ENCODE data around the gene SNX8.

The SNX8 gene

DNA sequence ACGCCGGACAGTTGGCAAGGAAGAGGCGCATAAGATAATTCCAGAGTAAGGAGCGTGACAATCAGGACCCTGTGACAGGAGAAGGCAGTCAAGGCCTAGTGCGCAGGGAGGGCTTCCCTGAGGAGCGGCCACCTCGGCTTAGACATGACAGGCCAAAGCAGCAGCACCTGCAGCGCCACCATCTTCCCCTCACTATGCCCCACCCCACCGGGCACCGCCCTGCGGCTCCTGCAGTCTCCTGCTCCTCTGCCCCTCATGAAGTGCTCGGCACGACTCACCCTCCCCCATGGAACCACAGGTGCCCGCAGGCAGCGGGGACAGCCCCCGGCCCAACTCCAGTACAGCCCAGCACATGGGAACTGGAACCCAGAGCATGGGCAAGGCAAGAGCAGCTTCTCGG is 93.3 kb downstream of the SNX8 start:
- H3K27ac ChIP-seq (ENCODE audit: low read depth, low read length) = no peak overlapping the region
- H3K4me3 ChIP-seq (ENCODE audit: low read depth in 1 of 5, low read length in 5 of 5) = no peak overlapping the region
- no peak overlapping the region for H3K9ac ChIP-seq (ENCODE audit: low read length in 5 of 5)
- H3K4me1 ChIP-seq (ENCODE audit: control insufficient read depth in 5 of 5, insufficient read depth in 5 of 5, low read length in 5 of 5) = peaks cover 0 to 17% (median 12%) of the 10 kb centered on the region in 5 donors
- H3K36me3 ChIP-seq (ENCODE audit: control insufficient read depth in 5 of 5, insufficient read depth in 5 of 5, low read length in 5 of 5) = peaks cover 0 to 95% (median 80%) of the 10 kb centered on the region in 5 donors
- no peaks in the 10 kb centered on the region for H3K9me3 ChIP-seq (ENCODE audit: control insufficient read depth in 5 of 5, low read length in 5 of 5)
- H3K27me3 ChIP-seq (ENCODE audit: control insufficient read depth in 5 of 5, insufficient read depth in 4 of 5, low read length in 5 of 5) = no peaks in the 10 kb centered on the region

DNA sequence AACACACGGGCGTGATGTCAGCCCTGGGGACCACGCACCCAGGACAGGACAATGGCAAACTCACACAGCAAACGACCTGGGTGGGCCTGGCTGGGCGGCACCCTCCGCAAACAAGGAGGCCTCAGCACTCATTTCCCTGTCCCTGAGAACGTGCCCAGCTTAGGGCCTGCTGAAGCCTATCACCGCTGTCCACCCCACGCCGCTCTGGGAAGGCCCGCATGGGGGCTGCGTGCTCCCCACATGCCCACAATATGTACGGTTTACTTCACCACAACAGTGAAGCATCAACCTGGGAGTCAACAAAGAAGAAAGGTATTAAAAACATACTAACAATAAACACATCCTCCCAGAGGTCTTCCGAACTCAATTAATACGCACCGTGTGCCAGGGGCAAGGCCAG is 93.7 kb downstream of the SNX8 start:
- H3K4me3 ChIP-seq (ENCODE audit: low read depth in 1 of 5, low read length in 5 of 5) = no peak overlapping the region
- H3K27ac ChIP-seq (ENCODE audit: low read depth, low read length) = no peak overlapping the region
- peaks cover 0 to 95% (median 80%) of the 10 kb centered on the region in 5 donors for H3K36me3 ChIP-seq (ENCODE audit: control insufficient read depth in 5 of 5, insufficient read depth in 5 of 5, low read length in 5 of 5)
- peaks cover 0 to 17% (median 12%) of the 10 kb centered on the region in 5 donors for H3K4me1 ChIP-seq (ENCODE audit: control insufficient read depth in 5 of 5, insufficient read depth in 5 of 5, low read length in 5 of 5)
- no peaks in the 10 kb centered on the region for H3K27me3 ChIP-seq (ENCODE audit: control insufficient read depth in 5 of 5, insufficient read depth in 4 of 5, low read length in 5 of 5)
- peaks cover 0 to 2% (median 0%) of the 10 kb centered on the region in 5 donors for H3K9me3 ChIP-seq (ENCODE audit: control insufficient read depth in 5 of 5, low read length in 5 of 5)
- H3K9ac ChIP-seq (ENCODE audit: low read length in 5 of 5) = no peak overlapping the region

DNA sequence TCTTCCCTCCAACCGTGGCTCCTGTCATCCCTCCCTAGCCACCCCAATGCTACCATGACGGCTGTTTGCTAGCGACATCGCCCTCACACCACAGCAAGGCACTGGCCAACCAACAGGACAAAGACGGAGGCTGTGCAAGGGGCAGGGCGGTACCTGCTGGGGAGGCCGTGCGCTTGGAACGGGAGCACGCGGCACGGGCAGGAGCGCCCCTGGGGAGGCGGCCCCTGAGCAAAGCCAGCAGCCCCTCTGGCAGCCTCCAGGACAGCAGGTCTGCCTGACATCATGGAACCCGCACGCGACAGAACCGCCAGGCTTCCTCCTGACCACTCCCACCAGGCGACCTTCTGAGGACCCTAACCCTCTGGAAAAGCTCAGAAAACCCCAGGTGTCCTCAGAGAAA is 94.2 kb downstream of the SNX8 start:
- Histone ChIP-seq H3K27ac (ENCODE audit: low read depth, low read length) (no peak overlapping the region), H3K27me3 (ENCODE audit: control insufficient read depth in 5 of 5, insufficient read depth in 4 of 5, low read length in 5 of 5) (no peaks in the 10 kb centered on the region), H3K9me3 (ENCODE audit: control insufficient read depth in 5 of 5, low read length in 5 of 5) (peaks cover 0 to 5% (median 0%) of the 10 kb centered on the region in 5 donors), H3K4me1 (ENCODE audit: control insufficient read depth in 5 of 5, insufficient read depth in 5 of 5, low read length in 5 of 5) (peaks cover 0 to 12% (median 10%) of the 10 kb centered on the region in 5 donors), H3K36me3 (ENCODE audit: control insufficient read depth in 5 of 5, insufficient read depth in 5 of 5, low read length in 5 of 5) (peaks cover 0 to 93% (median 79%) of the 10 kb centered on the region in 5 donors), H3K4me3 (ENCODE audit: low read depth in 1 of 5, low read length in 5 of 5) (no peak overlapping the region), H3K9ac (ENCODE audit: low read length in 5 of 5) (no peak overlapping the region)

DNA sequence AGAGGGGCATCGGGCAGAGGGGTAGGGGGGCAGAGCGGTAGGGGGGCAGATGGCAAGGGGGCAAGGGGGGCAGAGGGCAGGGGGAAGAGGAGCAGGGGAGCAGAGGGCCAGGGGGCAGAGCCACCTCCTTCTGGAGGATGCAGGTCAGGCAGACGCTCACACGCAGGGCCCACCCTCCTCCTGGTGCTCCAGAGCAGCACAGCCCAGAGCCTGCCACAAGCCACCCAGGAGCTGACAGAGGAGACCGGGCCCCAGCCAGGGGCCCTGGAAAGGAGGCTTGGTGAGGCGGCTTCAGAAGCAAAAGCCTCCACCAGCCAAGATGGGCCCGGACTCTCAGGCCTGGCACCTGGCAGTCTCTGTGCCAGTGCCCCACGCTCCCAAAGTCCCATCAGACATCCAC is 94.6 kb downstream of the SNX8 start:
- H3K9ac ChIP-seq (ENCODE audit: low read length in 5 of 5) = no peak overlapping the region
- no peaks in the 10 kb centered on the region for H3K27me3 ChIP-seq (ENCODE audit: control insufficient read depth in 5 of 5, insufficient read depth in 4 of 5, low read length in 5 of 5)
- H3K4me1 ChIP-seq (ENCODE audit: control insufficient read depth in 5 of 5, insufficient read depth in 5 of 5, low read length in 5 of 5) = peaks cover 0 to 8% (median 7%) of the 10 kb centered on the region in 5 donors
- H3K36me3 ChIP-seq (ENCODE audit: control insufficient read depth in 5 of 5, insufficient read depth in 5 of 5, low read length in 5 of 5) = peaks cover 0 to 92% (median 77%) of the 10 kb centered on the region in 5 donors
- H3K9me3 ChIP-seq (ENCODE audit: control insufficient read depth in 5 of 5, low read length in 5 of 5) = peaks cover 0 to 5% (median 0%) of the 10 kb centered on the region in 5 donors
- H3K27ac ChIP-seq (ENCODE audit: low read depth, low read length) = no peak overlapping the region
- H3K4me3 ChIP-seq (ENCODE audit: low read depth in 1 of 5, low read length in 5 of 5) = no peak overlapping the region

DNA sequence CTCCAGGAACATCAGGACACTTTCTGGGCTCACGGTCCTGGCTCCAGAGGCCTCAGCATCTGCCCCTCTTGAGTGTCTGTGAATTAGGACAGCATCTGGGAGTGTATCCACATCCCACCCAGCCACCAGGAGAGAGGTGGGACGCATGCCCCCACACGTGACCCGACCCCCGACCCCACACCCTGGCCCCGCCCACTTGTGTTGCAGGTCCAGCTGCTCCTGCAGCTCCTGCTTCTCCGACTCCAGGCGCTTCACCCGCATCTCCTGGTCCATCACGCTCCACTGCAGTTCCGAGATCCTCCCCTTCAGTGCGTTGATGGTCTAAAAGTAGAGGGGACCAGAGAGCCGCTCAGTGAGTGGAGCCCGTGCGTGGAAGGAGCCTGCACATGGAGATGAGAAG is 95.1 kb downstream of the SNX8 start:
- Histone ChIP-seq H3K36me3 (ENCODE audit: control insufficient read depth in 5 of 5, insufficient read depth in 5 of 5, low read length in 5 of 5) (peaks cover 0 to 92% (median 78%) of the 10 kb centered on the region in 5 donors), H3K4me3 (ENCODE audit: low read depth in 1 of 5, low read length in 5 of 5) (no peak overlapping the region), H3K4me1 (ENCODE audit: control insufficient read depth in 5 of 5, insufficient read depth in 5 of 5, low read length in 5 of 5) (peaks cover 0 to 3% (median 2%) of the 10 kb centered on the region in 5 donors), H3K27ac (ENCODE audit: low read depth, low read length) (no peak overlapping the region), H3K9me3 (ENCODE audit: control insufficient read depth in 5 of 5, low read length in 5 of 5) (peaks cover 0 to 5% (median 0%) of the 10 kb centered on the region in 5 donors), H3K9ac (ENCODE audit: low read length in 5 of 5) (no peak overlapping the region), H3K27me3 (ENCODE audit: control insufficient read depth in 5 of 5, insufficient read depth in 4 of 5, low read length in 5 of 5) (no peaks in the 10 kb centered on the region)

DNA sequence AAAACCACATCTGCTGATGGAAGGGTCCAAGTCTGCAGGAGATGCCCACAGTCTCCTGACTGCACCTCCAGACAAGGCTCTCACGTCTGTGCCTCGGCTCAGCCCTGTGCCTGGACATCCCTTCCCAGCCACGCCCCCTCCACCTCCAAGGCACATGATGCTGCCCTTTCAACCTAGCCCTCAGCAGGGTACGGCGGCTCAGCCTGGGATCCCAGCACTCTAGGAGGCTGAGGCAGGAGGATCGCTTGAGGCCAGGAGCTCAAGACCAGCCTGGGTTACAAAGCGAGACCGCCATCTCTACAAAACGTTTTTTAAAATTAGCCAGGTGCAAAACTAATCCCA is 95.8 kb downstream of the SNX8 start:
- no peak overlapping the region for H3K9ac ChIP-seq (ENCODE audit: low read length in 5 of 5)
- no peaks in the 10 kb centered on the region for H3K4me1 ChIP-seq (ENCODE audit: control insufficient read depth in 5 of 5, insufficient read depth in 5 of 5, low read length in 5 of 5)
- H3K36me3 ChIP-seq (ENCODE audit: control insufficient read depth in 5 of 5, insufficient read depth in 5 of 5, low read length in 5 of 5) = peaks cover 0 to 92% (median 78%) of the 10 kb centered on the region in 5 donors
- H3K27me3 ChIP-seq (ENCODE audit: control insufficient read depth in 5 of 5, insufficient read depth in 4 of 5, low read length in 5 of 5) = no peaks in the 10 kb centered on the region
- H3K4me3 ChIP-seq (ENCODE audit: low read depth in 1 of 5, low read length in 5 of 5) = no peak overlapping the region
- H3K27ac ChIP-seq (ENCODE audit: low read depth, low read length) = no peak overlapping the region
- peaks cover 0 to 5% (median 0%) of the 10 kb centered on the region in 5 donors for H3K9me3 ChIP-seq (ENCODE audit: control insufficient read depth in 5 of 5, low read length in 5 of 5)

DNA sequence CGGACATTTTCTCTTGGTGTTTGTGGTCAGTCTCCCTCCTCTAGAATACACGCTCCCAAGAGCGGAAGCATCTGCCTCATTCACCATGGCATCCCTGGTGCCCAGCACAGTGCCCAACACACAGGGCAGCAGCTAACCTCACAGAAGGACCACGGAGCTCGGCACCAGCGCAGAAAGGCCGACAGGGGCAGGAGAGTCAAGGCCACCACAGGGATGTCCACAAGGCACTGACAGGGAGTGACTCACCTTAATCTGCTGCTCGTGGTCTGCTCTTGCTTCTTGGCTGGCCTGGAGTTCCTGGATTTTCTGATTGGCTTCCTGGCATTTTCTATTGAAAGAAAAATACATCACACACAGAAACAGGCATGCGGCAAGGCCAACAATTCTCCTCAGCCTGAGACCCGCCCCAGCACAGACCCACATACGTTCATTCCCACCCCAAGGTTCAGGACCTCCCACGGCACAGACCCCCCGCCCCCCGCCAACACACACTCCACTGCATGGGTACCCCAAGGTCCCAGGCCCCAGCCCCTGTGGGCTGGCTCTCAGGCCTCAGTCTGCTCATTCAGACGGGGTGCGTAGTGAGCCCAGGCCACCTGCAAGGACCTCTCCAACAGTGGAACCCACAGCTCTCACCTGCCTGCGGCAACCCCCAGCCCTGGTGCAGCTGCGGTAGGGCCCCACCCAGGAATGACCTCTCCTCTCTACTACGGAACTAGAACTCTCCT is 96.4 kb downstream of the SNX8 start:
- Histone ChIP-seq H3K27me3 (ENCODE audit: control insufficient read depth in 5 of 5, insufficient read depth in 4 of 5, low read length in 5 of 5) (no peaks in the 10 kb centered on the region), H3K4me1 (ENCODE audit: control insufficient read depth in 5 of 5, insufficient read depth in 5 of 5, low read length in 5 of 5) (no peaks in the 10 kb centered on the region), H3K4me3 (ENCODE audit: low read depth in 1 of 5, low read length in 5 of 5) (no peak overlapping the region), H3K9ac (ENCODE audit: low read length in 5 of 5) (no peak overlapping the region), H3K9me3 (ENCODE audit: control insufficient read depth in 5 of 5, low read length in 5 of 5) (peaks cover 0 to 5% (median 0%) of the 10 kb centered on the region in 5 donors), H3K36me3 (ENCODE audit: control insufficient read depth in 5 of 5, insufficient read depth in 5 of 5, low read length in 5 of 5) (peaks cover 0 to 92% (median 78%) of the 10 kb centered on the region in 5 donors), H3K27ac (ENCODE audit: low read depth, low read length) (no peak overlapping the region)

DNA sequence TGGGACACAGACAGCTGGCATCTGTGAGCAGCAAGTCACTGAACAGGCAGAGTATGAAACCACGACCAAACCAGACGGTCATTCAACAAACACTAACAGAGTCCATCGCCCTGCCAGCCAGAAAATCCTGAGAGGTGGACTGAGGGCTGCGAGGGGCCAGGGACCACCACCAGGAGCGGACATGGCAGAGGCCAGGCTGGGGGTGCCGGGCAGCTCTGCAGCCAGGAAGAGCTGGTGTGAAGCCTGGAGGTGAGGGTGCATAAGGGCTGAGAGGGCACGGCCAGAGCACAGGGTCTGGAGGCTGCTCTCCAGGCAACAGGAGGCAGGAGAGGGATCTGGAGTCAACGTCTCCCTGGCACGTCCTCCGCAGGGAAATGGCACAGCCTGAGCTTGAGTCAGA is 97.0 kb downstream of the SNX8 start:
- peaks cover 0 to 92% (median 79%) of the 10 kb centered on the region in 5 donors for H3K36me3 ChIP-seq (ENCODE audit: control insufficient read depth in 5 of 5, insufficient read depth in 5 of 5, low read length in 5 of 5)
- no peaks in the 10 kb centered on the region for H3K4me1 ChIP-seq (ENCODE audit: control insufficient read depth in 5 of 5, insufficient read depth in 5 of 5, low read length in 5 of 5)
- no peak overlapping the region for H3K4me3 ChIP-seq (ENCODE audit: low read depth in 1 of 5, low read length in 5 of 5)
- H3K9me3 ChIP-seq (ENCODE audit: control insufficient read depth in 5 of 5, low read length in 5 of 5) = peaks cover 0 to 5% (median 0%) of the 10 kb centered on the region in 5 donors
- no peak overlapping the region for H3K9ac ChIP-seq (ENCODE audit: low read length in 5 of 5)
- H3K27me3 ChIP-seq (ENCODE audit: control insufficient read depth in 5 of 5, insufficient read depth in 4 of 5, low read length in 5 of 5) = no peaks in the 10 kb centered on the region
- no peak overlapping the region for H3K27ac ChIP-seq (ENCODE audit: low read depth, low read length)

DNA sequence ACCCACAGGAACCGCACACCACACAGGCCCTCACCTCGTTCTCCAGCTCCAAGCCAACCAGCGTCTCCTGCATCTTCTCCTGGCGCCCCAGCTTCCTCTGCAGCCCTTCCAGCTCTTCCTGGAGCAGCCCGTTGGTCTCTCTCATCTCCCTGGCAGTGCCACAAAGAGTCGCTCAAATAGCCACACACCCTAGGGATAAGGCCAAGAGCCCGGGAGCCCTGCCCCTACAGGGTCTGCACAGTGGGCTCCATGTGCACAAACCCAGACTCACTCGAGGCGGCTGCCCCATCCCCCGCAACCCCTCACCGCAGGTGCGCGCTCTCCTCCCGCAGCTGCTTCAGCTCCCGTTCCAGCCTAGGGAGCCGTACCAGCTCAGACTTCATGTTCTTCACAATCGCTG is 98.4 kb downstream of the SNX8 start:
- Histone ChIP-seq H3K4me3 (ENCODE audit: low read depth in 1 of 5, low read length in 5 of 5) (no peak overlapping the region), H3K4me1 (ENCODE audit: control insufficient read depth in 5 of 5, insufficient read depth in 5 of 5, low read length in 5 of 5) (no peaks in the 10 kb centered on the region), H3K36me3 (ENCODE audit: control insufficient read depth in 5 of 5, insufficient read depth in 5 of 5, low read length in 5 of 5) (peaks cover 0 to 93% (median 83%) of the 10 kb centered on the region in 5 donors), H3K9me3 (ENCODE audit: control insufficient read depth in 5 of 5, low read length in 5 of 5) (peaks cover 0 to 5% (median 0%) of the 10 kb centered on the region in 5 donors), H3K27ac (ENCODE audit: low read depth, low read length) (no peak overlapping the region), H3K27me3 (ENCODE audit: control insufficient read depth in 5 of 5, insufficient read depth in 4 of 5, low read length in 5 of 5) (no peaks in the 10 kb centered on the region), H3K9ac (ENCODE audit: low read length in 5 of 5) (no peak overlapping the region)

DNA sequence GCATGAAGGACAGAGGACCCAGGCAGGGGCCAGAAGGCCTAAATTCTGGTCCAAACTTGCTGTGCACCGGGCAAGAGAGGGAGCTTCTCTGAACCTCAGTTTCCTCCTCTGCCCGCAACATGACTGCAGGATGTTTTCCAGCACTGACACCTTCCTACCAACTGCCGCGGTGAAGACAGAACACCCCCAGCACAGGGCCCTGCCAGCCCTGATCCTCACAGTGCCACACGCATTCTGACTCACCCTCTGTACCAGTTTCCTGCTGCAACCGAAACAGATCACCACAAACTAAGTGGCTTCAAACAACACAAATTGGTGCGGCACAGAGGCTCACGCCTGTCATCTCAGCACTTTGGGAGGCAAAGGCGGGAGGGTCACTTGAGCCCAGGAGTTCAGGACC is 99.6 kb downstream of the SNX8 start:
- H3K27ac ChIP-seq (ENCODE audit: low read depth, low read length) = no peak overlapping the region
- H3K36me3 ChIP-seq (ENCODE audit: control insufficient read depth in 5 of 5, insufficient read depth in 5 of 5, low read length in 5 of 5) = peaks cover 0 to 87% (median 80%) of the 10 kb centered on the region in 5 donors
- H3K9me3 ChIP-seq (ENCODE audit: control insufficient read depth in 5 of 5, low read length in 5 of 5) = peaks cover 0 to 5% (median 0%) of the 10 kb centered on the region in 5 donors
- H3K4me3 ChIP-seq (ENCODE audit: low read depth in 1 of 5, low read length in 5 of 5) = no peak overlapping the region
- no peaks in the 10 kb centered on the region for H3K27me3 ChIP-seq (ENCODE audit: control insufficient read depth in 5 of 5, insufficient read depth in 4 of 5, low read length in 5 of 5)
- H3K9ac ChIP-seq (ENCODE audit: low read length in 5 of 5) = no peak overlapping the region
- H3K4me1 ChIP-seq (ENCODE audit: control insufficient read depth in 5 of 5, insufficient read depth in 5 of 5, low read length in 5 of 5) = no peaks in the 10 kb centered on the region
